NCI-H510A (cell line): ENCODE results near the gene DMXL1.
"Not testable (repeated sequence)": the region's sequence is repeated elsewhere in the genome, so short reads cannot be mapped to it uniquely, and the experiment has no call there.

Experiments
- DNase-seq: peaks from one replicate; lab custom pipeline; 2025; lab: John Stamatoyannopoulos, UW

DMXL1 gene

GRCh38 chr5:119063579-119064379 is 7.1 kb upstream of the DMXL1 start:
- DNase-seq, result no peak

DNA sequence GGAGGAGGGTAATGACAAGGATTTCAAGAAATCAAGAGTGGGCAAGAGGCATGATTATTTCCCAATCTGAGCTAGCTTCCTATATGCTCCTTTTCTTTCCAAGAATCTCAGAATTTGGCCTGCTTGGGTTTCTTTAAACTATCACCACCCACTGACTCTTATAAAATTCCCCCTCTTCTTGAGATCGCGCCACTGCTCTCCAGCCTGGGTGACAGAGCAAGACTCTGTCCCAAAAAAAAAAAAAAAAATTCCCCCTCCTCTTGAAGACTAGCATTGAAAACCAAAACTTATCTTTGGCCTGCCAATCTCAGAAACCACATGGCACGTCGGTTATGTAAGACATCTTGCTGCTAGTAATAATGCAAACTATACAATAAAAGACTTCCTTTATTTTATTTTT is 3.4 kb upstream of the DMXL1 start:
- no peak for DNase-seq

DNA sequence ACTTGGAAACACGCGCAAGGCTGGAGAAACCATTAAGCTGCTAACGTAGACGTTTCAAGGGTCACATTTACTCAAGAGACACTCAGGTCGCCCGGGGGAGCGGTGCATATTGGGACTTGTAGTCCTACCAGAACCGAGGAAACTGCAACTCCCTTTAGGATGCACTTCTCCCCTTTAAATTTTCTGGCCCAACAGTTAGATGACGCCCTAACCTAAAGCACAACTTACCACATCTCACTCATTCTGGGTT is 384 bp upstream of the DMXL1 start:
- peak; percentile 56 for DNase-seq

DNA sequence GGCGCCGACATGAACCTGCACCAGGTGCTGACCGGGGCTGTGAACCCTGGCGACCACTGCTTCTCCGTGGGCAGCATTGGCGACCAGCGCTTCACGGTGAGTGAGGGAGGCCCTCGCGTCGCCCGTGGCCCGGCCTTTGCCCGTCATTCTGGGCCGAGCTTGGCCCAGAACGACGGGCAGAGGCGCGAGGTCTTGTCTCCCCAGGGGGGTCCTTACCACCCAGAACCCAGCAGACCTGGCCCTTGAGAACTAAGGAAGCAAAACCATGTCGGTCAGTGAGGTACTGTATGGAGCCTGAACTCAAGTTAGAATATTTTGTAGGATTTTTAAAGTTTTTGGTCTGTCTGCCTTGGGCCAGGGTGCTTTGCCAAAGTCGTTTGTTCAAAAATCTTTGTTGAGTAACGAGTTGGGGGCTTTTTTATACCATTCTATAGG is 691 bp downstream of the DMXL1 start:
- DNase-seq, result no peak

- DNase-seq, result no peak
Observed at GRCh38 chr5:119072496-119072895, 1.6 kb downstream of the DMXL1 start.

- DNase-seq, result not testable (repeated sequence)
Observed at GRCh38 chr5:119073746-119074337, 3.0 kb downstream of the DMXL1 start.

- no peak for DNase-seq
Observed at GRCh38 chr5:119074419-119074818, 3.5 kb downstream of the DMXL1 start.

DNA sequence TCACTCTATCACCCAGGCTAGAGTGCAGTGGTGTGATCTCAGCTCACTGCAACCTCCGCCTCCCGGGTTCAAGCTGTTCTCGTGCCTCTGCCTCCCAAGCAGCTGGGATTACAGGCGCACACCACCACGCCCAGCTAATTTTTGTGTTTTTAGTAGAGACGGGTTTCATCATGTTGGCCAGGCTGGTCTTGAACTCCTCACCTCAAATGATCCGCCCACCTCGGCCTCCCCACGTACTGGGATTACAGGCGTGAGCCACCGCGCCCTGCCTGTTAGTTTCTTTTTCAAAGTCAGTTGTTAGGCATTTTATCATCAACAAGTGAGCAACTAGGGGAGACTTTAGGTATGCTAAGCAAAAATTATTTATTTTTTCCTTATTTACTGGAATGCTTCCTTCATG is 4.4 kb downstream of the DMXL1 start:
- DNase-seq, result not testable (repeated sequence)

DNA sequence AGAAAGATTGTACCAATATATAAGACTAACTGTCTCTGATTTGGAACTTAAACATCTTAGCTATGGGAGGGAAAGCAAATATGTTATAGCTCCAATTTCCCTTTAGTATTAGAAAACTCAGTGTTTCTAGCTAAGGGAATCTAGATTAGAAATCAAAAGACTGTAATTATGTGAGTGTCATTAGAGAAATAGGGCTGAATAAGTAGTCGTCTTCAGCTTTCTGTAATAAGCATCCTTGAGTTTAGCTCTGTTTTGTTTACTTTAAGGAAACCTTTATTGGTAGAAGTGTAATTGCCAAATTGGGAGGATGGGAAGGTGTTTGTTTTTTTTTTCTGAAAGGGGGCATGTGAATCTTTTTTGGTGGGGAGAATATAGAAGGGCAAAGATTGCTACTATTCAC is 5.2 kb downstream of the DMXL1 start:
- DNase-seq, result no peak

- no peak for DNase-seq
Observed at GRCh38 chr5:119077444-119077843, 6.6 kb downstream of the DMXL1 start.

DNA sequence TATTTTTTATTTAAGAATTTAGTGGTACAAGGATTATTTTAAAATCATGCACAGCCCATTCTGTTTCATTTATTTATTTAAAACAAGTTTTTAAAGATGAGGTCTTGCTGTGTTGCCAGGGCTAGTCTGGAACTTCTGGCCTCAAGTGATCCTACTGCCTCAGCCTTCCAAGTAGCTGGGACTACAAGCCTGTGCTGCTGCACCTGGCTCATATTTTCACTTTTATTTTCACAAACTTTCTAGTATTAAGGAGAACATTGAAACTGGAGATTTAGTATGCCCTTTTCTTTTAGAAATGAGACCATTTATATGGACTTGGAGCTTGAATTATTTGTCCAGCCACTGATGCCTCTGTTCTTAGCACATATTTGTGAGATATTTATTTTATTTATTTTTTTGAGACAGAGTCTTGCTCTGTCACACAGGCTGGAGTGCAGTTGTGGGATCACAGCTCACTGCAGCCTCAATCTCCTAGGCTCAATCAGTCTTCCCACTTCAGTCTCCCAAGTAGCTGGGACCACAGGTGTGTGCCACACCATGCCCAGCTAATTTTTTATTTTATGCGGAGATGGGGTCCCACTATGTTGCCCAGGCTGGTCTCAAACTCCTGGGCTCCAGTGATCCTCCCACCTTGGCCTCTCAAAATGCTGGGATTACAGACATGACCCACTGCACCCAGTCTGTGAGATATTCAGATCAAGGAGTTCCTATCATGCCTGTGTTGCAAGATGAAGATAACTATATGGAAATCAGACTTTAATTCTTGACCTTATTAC is 7.4 kb downstream of the DMXL1 start:
- no peak for DNase-seq

DNA sequence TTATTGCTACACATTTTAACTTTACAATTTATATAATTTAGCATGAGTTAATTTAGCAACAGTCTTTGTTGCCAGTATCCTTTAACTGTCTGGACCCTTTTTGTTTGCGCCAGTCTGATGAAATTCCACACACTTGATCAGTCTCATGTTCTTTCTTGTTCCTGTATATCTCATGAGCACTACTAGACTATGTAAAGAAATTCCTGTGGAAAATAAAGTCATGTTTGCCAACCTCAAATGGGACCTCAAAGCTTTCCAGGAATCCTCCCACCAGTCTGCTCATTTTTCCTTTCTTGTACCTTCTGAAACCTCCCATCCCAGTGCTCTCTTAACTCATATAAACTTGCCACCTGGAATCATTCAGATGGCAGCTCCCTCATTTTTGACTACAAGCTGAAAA is 8.0 kb downstream of the DMXL1 start:
- DNase-seq, result no peak

- DNase-seq, result no peak
Observed at GRCh38 chr5:119079318-119079921, 8.5 kb downstream of the DMXL1 start.

DNA sequence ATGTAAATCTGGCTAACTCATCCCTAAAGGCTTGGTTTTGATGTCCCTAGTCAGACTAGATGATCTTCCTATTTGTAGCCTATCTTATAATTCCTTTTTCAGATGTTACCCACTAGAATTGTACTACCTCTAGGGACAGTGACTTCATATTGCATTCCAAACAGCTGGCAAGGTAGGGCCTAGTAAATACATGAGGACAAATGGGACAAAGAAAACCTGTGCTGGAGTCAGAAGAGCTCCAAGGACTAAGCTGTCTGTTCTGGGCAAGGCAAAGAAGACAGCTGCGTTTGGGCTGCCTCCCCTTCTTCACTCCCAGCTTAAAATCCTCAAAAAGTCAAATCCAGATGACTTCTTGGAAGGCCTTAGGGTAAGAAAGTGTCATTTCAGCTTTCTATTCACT is 10.0 kb downstream of the DMXL1 start:
- no peak for DNase-seq

GRCh38 chr5:119082691-119083090 is 11.8 kb downstream of the DMXL1 start:
- no peak for DNase-seq

DNA sequence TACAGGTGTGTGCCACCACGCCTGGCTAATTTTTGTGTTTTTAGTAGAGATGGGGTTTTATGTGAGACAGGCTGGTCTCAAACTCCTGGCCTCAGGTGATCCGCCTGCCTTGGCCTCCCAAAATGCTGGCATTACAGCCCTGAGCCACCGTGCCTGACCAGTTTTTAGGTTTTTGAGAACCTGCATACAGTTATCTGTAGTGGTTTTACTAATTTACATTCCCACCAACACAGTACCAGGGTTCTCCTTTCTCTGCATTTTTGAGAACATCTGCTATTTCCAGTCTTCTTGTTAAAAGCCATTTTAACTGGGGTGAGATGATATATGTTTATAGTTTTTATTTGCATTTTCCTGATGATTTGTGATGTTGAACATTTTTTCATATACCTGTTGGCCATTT is 12.8 kb downstream of the DMXL1 start:
- no peak for DNase-seq

- no peak for DNase-seq
Observed at GRCh38 chr5:119088438-119088837, 17.6 kb downstream of the DMXL1 start.

DNA sequence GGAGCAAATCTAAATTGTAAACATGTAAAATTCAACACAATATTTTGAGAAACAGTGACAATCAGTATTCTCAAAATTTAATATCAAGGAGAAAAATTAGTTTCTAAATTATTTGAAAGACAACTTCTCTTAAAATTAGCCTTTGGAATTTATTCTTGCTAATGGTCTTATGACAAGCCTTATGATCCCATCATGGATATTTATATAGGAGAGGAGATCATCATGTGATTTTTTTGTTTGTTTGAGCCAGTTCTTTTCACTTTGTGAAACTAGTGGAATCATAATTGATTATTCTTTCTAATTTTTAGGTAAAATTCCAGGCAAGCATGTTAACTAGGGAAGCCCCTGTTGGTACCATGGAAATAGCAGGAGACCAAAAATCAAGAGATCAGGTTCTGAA is 24.7 kb downstream of the DMXL1 start:
- no peak for DNase-seq

GRCh38 chr5:119105971-119106370 is 35.1 kb downstream of the DMXL1 start:
- no peak for DNase-seq

DNA sequence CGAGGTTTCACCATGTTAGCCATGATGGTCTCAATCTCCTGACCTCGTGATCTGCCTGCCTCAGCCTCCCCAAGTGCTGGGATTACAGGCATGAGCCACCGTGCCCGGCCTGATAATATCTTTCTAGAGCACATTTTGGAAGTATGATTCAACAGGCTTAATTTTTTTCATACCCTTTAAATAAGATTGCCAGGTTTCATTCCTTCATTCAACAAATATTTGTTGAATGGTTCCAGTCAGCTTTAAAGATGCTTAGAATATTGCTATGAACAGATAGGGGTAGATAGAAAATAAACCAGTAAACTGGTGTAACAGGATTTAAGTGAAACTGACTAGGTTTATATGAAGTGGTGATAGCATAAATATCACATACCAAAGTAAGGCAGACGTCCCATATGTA is 41.3 kb downstream of the DMXL1 start:
- DNase-seq, result no peak

DNA sequence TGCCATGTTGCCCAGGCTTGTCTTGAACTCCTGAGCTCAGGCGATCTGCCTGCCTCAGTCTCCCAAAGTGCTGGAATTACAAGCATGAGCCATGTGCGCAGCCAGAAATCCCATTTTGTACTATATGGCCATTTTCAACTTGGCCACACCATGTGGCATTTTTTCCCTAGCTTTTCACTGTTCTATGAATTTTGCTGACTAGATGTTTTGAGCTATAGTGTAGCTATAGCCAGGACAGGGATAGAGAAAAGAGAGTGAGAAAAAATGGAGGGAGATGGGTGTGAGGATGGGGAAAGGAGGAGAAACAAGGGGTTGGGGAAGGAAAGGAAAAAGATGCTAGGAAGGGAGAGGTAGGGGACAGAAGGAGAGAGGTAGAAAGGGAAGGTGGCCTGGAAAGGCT is 46.4 kb downstream of the DMXL1 start:
- no peak for DNase-seq

- no peak for DNase-seq
Observed at GRCh38 chr5:119118000-119118399, 47.1 kb downstream of the DMXL1 start.

DNA sequence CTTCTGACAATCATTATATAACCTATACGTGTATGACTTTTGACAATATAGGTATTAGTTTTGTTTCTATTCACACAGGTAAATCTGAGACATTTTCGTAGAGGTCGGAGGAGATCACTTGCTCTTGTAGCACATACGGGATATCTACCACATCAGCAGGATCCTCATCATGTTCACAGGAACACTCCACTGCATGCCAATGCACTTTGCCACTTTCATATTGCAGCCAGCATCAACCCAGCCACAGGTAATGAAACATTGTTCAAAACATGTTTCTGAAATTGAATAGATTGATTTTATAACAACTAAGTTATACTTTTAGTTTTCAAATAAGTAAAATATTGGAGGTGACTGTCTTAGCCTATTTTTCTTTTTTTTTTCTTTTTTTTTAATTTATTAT is 50.0 kb downstream of the DMXL1 start:
- no peak for DNase-seq
